Hepatic stellate cell (primary cell): ENCODE data around the gene U2SURP.
"Not testable (repeated sequence)": the region's sequence is repeated elsewhere in the genome, so short reads cannot be mapped to it uniquely, and the experiment has no call there.

Experiments used
- DNase-seq: peaks from one replicate; pipeline ENCODE4 v3.0.0; 2011; ENCODE audit warnings: low spot score

U2SURP gene

DNA sequence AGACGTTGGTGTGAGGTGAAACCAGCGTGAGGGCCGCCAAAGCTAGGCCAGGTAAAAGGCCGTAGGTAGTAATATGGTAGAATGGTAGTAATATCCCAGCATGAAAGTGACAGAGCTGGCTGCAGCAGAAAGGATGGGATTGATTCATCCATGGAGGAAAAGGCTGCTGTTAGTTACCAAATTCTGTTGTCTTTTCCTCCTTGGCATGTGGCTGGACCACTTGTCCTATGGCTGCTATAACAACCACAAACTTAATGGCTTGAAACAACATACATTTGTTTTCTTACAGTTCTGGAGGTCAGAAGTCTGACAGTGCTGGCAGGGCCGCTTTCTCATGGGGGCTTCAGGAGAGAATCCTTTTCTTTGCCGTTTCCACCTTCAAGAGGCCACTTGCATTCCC is 70.4 kb downstream of the U2SURP start:
- DNase-seq, result no peak

DNA sequence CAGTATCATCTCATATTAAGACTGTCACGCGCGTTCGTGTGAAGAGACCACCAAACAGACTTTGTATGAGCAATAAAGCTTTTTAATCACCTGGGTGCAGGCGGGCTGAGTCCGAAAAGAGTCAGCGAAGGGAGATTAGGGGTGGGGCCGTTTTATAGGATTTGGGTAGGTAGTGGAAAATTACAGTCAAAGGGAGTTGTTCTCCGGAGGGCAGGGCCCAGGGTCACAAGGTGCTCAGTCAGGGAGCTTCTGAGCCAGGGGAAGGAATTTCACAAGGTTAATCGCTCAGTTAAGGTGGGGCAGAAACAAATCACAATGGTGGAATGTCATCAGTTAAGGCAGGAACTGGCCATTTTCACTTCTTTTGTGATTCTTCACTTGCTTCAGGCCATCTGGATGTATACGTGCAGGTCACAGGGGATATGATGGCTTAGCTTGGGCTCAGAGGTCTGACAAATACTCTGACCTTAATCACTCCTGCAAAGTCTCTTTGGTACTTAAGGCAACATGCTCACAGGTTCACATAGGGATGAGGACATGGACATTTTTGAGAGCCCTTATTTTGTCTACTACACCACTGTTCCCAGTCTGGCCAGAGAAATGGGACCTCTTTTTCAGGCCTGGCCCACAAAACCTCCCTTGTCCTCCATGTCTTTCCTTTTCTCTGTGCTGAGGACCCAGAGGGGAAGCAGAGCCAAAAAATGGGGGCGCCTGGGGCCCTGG is 71.1 kb downstream of the U2SURP start:
- DNase-seq, result not testable (repeated sequence)

DNA sequence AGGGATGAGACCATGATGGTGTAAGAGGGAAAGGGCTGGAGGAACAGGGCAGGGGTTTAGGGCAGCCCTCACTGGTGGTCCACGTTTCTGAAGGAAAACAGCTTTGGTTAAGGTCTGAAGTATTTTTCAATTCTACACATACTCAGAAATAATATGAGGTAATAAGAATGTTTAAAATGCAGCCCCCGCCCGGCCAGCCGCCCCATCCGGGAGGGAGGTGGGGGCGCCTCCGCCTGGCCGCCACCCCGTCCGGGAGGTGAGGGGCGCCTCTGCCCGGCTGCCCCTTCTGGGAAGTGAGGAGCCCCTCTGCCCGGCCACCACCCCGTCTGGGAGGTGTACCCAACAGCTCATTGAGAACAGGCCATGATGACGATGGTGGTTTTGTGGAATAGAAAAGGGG is 72.2 kb downstream of the U2SURP start:
- DNase-seq, result not testable (repeated sequence)

DNA sequence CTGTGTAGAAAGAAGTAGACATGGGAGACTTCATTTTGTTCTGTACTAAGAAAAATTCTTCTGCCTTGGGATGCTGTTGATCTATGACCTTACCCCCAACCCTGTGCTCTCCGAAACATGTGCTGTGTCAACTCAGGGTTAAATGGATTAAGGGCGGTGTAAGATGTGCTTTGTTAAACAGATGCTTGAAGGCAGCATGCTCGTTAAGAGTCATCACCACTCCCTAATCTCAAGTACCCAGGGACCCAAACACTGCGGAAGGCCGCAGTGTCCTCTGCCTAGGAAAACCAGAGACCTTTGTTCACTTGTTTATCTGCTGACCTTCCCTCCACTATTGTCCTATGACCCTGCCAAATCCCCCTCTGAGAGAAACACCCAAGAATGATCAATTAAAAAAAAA is 72.6 kb downstream of the U2SURP start:
- not testable (repeated sequence) for DNase-seq

DNA sequence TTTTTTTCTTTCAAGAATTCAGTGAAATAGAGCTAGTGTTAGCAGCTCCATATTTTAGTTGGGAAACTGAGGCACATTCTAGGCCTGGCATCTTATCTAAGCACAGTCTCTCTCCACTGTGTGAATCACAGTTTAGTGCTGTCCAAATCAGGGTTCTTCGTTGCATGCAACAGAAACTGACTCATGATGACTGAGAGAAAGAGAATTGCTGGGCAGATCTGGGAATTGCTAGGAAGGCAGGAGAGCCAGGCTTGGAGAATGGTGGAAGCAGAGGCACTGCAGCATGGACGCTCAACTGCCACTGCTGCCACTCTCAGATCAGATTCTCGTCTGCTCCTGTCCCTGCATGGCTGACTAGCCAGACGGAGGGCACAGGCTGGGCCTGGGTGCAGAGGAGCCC is 77.5 kb downstream of the U2SURP start:
- peak; percentile 75 for DNase-seq

DNA sequence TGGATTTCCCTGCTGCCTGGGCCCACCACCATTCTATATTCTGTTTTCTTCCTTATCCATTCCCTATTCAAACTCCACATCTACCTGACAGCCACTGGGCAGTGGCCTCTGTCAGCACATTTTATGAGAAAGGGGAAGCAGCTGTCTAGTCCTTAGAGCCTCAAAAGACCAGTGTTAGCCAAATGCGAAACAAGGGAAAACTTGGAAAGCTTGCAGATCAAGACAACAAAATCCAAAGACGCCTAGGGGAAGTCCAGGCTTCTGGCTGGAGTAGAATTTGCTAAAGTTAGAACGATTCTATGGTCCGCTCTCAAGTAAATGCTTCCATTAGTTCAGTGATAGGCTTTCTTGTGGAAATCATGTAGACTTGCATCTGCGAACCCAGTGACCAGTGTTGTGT is 78.8 kb downstream of the U2SURP start:
- no peak for DNase-seq

DNA sequence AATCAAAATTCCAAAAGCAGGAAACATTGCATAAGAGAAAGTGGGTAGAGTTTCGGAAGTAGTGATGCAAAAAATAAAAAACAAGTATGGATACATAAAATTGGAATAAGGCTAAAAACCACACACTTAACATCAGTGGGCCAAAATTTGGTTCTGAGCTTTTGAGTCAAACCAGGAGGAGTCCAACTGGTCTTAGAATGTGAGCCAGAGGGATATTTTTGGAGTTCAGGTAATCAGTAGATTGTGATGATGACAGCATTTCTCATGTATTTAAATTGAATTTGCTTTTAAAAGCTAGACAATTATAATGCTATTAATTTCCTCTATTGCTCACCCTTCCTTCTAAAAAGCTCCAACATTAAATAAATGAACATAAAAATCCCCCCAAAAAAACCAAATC is 80.0 kb downstream of the U2SURP start:
- no peak for DNase-seq

DNA sequence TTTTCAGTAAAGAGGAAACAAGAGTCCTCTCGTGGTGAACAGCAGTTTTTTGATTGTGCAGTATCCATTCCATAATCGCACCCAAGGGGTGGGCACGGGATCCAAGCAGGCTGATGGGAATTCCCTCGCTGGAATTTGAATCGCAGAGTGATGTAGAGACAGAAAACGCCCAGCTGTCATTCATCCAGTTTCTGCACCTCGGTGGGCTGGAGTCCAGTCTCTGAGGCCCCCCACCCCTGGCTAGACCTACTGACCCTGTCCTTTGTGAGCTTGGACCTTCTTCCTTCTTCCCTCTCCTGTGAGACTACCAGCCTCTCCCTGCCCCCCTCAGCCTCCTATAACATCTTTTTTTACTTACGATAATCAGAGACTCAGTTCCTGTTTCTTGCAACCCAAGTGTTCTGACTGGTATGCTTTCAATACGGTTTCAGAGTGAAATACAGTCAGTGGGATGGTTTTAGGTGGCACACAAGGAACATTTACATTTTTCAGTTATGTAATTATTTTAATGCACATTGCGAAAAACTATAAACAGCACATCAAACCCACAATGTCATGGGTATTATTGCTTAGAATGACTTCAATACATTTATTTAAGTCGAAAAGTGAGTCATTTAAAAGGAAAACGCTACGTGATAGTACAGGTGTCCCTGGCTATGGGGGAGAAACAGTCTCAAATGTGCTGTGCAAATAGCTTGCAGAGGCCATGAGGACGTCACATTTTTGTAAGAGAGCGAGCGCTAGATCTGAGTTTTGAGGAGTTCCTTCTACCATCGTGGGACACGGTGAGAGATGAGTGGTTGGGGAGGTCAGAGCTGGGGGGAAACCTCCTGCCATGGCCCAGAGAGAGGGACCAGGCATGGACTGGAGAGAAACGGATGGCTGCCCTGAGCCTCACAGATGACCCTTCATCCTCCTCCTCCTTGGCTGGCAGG is 80.7 kb downstream of the U2SURP start:
- DNase-seq, result no peak

DNA sequence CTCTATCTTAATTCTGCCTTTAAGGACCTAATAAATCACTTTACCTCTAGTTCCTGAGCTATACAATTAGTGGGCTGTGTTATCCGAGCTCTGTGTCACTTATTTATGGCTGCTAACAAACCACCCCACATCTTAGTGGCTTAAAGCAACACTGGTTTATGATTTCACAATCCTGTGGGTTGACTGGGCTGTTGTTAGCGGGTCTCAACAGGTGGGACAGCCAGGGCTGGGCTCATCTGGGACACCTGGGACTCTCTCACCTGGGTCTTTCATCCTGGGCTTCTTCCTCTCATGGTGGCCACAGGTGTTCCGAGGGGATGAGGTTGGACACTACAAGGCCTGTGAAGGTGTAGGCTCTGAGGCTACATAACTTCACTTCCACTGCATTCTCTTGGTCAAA is 82.4 kb downstream of the U2SURP start:
- no peak for DNase-seq

DNA sequence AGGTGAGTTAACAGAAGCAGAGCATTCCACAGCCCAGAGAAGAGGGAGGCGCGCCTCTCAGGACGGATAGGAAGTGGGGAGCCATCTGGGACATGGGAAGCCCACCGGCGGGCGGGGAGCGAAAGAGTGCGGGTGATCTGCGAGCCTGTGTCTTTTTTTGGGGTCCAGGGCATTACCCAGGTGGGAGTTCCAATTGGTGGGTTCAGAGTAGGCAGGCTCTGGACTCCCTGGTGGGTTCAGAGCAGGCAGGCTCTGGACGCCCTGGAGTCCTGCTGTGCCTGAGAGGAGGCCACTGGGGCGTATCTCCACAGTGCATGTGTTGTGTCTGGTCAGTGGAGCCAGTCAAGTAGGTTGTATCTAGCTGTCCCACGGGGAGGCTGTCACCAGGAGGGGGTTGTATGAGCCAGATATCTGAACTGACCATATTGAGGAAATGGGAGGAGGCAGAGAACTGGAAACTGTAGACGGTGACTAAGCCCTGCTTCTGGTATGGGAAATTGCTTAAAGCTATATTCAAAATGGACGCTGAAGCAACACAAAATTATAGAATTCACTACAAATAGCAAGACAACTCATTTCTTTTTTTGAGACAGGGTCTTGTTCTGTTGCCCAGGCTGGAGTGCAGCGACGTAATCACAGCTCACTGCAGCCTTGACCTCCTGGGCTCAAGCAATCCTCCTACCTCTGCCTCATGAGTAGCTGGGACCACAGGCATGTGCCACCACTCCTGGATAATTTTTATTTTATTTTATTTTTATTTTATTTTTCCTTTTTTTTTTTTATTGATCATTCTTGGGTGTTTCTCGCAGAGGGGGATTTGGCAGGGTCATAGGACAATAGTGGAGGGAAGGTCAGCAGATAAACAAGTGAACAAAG is 83.7 kb downstream of the U2SURP start:
- peak; percentile 68 for DNase-seq

DNA sequence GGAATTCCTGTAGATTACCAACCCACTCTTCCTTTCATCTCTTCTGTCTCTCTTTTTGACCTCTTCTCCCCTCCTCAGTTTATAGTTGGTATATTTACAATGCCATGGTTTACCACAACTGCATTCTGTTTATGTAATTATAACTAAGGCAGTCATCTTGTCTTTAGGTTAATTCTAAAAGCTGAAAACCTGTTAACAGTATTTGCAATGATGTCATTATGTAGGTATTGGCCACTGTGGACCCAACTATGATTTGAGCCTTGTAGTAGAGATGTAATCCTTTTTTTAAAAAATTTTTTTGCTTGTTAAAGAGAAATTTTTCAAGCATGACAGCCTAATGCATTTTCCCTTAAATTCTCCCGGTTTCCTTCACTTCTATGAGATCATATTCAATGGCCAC is 87.5 kb downstream of the U2SURP start:
- no peak for DNase-seq

DNA sequence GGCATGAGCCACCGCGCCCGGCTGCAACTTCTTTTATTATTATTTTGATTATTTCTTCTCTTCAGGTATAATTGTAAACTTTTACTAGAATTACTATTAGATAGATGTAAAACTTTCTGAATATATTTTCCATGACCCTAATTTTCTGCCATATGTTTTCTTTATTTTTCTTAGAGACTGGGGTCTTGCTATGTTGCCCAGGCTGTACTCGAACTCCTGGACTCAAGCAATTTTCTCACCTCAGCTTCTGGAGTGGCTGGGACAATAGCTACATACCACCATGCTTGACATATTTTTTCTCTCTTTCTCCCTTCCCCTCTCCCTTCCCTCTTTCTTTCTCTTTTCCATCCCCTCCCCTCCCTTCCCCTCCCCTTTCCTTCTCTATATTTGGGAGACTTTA is 88.6 kb downstream of the U2SURP start:
- no peak for DNase-seq

DNA sequence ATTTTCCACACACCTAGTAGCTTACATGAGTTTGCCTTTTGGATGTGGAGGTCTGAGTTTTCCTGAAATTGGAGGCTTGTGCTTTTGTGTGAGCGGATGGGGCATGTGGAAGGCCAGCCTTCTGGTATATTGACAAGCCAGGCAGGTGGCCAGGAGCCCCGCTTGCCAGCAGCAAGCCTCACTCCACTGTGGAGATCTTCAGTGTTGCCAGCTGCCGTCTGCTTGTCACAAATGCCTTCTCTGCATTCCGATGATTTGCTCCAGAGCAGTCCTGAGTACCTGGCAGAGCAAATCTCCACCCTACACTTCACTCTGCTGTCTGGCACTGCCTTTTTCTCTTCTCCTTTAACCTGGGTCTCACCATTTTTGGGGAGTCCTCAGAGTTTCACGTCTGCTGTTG is 89.1 kb downstream of the U2SURP start:
- no peak for DNase-seq

DNA sequence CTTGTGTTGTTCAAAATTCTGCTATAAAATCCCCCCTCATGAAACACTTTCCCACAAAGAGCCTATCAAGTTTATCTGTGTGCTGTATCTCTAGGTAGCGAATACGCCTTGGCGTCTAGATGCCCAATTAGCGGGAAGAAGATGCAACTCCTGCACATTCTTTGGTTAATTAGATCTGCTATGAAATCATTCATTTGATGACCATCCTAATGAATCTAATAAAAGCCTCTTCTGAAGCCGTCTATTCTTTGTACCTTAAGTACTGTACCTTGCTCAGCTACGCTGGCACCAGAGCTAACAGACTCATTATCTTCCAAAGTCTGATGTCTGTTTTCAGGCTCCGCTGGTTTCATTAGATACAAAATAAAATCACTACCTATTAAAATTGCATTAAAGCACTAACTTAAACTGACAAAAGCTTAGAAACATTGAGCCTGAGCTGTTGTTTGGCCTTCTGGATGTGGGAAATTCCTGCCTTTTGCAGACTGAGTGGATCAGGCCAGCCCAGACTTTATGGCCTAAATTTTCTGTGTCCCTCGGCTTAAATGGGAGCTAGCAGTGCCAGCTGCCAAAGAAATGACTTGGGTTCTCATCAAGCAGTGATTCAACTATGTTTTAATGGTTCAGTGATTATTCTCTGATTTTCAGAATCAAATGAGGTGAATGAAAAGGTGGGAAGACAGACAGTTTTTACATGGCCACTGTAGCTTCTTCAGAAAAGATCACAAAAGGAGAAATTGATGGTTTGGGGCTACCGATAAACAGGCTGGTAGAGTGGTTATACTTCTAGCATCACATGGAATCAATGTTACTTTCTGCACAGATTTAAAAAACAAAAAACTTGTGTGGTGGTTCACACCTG is 89.8 kb downstream of the U2SURP start:
- no peak for DNase-seq

DNA sequence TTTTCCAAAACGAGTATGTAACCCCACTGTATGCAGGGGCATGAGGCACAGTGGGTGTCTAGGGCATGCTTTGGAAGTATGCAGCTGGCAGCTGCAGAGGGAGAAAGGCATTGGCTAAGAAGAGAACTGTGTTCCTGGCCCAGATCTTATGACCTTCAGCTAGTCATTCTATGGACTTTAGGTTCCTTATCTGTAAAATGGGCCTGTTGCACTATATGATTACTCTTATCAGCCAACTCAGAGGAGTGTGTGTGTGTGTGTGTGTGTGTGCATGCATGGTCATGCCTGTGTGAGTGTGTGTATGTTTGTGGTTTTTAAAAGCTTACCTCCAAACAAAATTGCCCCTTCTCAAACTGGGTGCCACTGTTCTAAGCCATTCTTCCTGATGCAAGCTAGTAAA is 90.8 kb downstream of the U2SURP start:
- no peak for DNase-seq

DNA sequence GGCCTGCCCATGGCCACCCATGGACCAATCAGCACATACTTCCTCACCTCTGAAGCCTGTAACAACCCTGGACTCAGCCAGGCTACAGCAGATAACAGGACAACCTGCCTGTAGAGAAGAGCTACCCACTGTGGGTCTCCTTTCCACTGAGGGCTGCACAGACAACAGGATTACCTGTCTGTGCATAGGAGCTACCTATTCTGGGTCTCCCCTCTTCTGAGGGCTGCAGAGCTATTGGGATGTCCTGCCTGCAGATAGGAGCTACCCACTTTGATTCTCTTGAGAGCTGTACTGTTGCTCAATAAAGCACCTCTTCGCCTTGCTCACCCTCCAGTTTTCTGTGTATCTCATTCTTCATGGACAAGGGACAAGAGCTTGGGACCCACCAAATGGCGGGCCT is 94.4 kb downstream of the U2SURP start:
- DNase-seq, result no peak

DNA sequence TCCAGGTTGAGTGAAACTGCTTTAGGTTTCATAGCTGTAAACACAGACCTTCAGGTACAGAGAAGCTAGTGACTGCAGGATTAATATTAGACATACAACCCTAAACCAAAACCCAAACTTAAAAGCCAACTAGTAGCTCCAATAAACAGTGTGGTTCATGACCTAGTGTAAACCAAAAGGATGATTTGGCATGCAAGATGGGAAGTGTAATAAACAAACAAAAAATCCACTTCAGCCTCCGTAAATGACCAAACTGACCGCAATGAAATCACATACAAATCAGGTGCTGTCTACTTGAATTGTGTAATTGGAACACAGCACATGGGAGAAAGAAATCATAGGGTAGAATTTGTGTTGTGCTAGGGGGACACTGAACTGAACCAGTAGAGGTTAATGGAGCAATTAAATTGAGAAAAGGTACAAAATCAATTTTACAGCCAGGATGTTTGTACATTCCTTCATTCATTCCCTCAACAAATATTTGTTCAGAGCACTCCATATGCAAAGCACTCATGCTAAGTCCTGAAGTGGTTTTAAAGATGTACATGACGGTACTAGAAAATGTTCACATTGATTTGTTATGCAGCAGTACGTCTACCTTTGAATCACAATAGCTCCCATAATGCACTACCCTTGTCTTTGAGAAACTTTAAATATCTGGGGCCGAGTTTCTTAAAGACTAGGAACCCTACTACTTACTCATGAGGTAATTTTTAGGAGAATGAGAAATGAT is 96.8 kb downstream of the U2SURP start:
- no peak for DNase-seq

DNA sequence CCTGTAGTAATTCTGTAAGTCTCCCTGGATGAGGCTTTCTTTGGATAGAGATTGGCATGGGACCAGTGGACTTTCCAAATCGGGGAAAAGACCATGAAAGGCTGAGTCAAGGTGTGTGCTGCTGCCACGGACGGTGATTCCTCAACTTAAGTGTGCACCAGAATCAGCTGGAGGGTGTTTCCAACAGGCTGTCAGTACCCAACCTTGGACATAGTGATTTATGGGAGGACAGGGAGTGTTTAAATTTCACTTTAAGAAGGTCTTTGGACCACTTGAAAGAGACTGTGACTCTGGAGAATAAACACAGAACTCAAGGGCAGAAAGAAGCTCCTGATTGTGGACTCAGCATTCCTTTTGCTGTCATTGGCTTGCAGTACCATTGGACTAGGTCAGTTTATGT is 97.8 kb downstream of the U2SURP start:
- DNase-seq, result no peak

DNA sequence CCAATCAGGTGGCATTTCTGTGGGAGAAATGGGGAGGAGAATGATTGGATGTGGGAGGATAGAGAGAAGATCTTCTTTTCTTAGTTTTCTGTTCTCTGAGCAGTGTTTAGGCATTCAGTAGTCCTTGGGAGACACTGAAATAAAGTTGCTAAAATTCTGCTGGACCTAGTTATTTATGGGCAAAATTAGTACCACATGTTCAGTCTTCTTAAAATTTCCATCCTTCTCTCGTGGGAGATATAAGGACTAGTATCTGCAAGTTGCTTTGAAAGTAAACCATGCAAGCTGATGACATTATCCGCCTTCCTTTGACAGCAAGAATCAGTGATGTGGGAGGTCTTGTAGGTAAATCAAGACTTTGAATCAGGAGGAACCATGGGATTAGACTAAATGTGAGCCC is 98.3 kb downstream of the U2SURP start:
- no peak for DNase-seq

DNA sequence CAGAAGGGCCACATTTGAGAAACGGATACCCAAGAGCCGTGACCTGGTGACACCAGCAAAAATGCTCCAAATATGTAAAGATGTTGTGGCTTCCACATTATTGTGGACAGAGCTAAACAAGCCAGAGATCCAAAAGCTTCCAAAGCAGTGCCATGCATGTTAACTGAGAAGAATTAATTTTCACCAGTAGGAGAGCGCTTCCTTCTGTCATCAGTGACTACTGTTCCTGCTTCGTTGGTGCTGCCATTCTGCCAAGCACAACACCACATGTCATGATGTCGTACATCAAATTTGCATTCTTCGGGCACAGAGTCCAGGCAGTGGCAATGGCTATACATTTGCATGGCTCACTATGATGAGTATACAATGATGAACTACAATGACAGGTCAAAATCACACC is 99.1 kb downstream of the U2SURP start:
- no peak for DNase-seq
